Stomach (tissue), 9 donors: ENCODE results near the gene SACS. TPM values are rescaled to one million over a fixed set of nuclear protein-coding genes. Genes with fewer than 3 reads are reported as not detected.

Experiments used
- DNase-seq, 2 donors: peaks; one replicate each; pipeline versions ENCODE4 v3.0.0 to v3.0.0-alpha.2; 2013 to 2019
- H3K27ac ChIP-seq, 5 donors: fragments of 200-600 bp in 4 of 5; sonication (generic) in 4 of 5; one replicate each; pipeline ENCODE4 v1.5.1; 2013 to 2019; ENCODE audit warnings: mild to moderate bottlenecking in 1 of 5, moderate library complexity in 1 of 5
- H3K27me3 ChIP-seq, 3 donors: fragments of 200-600 bp; sonication (generic); one replicate each; pipeline ENCODE4 v1.5.1; 2017 to 2019; ENCODE audit warnings: mixed run types in 1 of 3
- H3K36me3 ChIP-seq, 4 donors: fragments of 200-600 bp; sonication (generic); 1 replicate in 3 of 4; 2 replicates in 1 of 4; pipeline ENCODE4 v1.5.1; 2016 to 2019
- H3K4me1 ChIP-seq, 4 donors: fragments of 200-600 bp; sonication (generic); one replicate each; pipeline ENCODE4 v1.5.1; 2016 to 2019
- H3K4me3 ChIP-seq, 4 donors: fragments of 200-600 bp; sonication (generic) in 3 of 4; one replicate each; pipeline ENCODE4 v1.5.1; 2016 to 2019; ENCODE audit warnings: mild to moderate bottlenecking in 1 of 4
- H3K9me3 ChIP-seq, 4 donors: fragments of 200-600 bp; sonication (generic); one replicate each; pipeline ENCODE4 v1.5.1; 2016 to 2019
- EP300 ChIP-seq: sonication (generic); formaldehyde crosslinking; IDR thresholded peaks from one replicate; pipeline ENCODE4 v1.6.1; 2017; ENCODE audit warnings: antibody characterized with exemption
- POLR2A ChIP-seq, 4 donors: fragments of 450-650 bp; IDR thresholded peaks; one replicate each; pipeline ENCODE4 v1.6.1; 2016; ENCODE audit warnings: antibody characterized with exemption in 4 of 4, control low read depth in 2 of 4, mild to moderate bottlenecking in 1 of 4, moderate library complexity in 1 of 4
- POLR2AphosphoS5 ChIP-seq, 3 donors: sonication (generic); formaldehyde crosslinking; IDR thresholded peaks; one replicate each; pipeline ENCODE4 v1.6.1; 2016; ENCODE audit warnings: antibody characterized with exemption in 3 of 3
- WGBS, 5 donors: extraction: QIAGEN DNeasy Blood & Tissue Kit in 3 of 5; methylation state at CpG; one replicate each; pipeline versions ENCODE4 v1.1.5 to v1.1.7; 2013 to 2018; 5-methylcytosine and 5-hydroxymethylcytosine counted together
- intact Hi-C: fragments of 100-400 bp; cut with DNase I; formaldehyde crosslinking; loops from one replicate; pipeline ENCODE4 v1.15.1; 2023; ENCODE audit warnings: low total_unique reads
- polyA plus RNA-seq, 3 donors: library from polyadenylated mRNA; stranded (reverse); fragments of 200-250 nt; gene quantifications; one replicate each; pipeline ENCODE4 v1.2.3, GENCODE V29; 2013
- total RNA-seq, 5 donors: library from RNA; depleted of rRNA; stranded (reverse); fragments of >200 nt; gene quantifications; one replicate each; pipeline versions ENCODE4 v1.1.0 to v1.2.3, GENCODE V29; 2014 to 2016
- TF ChIP-seq, protein P1 (sequence below), 7 experiments: fragments of 450-650 bp in 4 of 7; fragments of 200-600 bp in 3 of 7; sonication (generic) in 3 of 7; IDR thresholded peaks; one replicate each; pipeline ENCODE4 v1.5.1; 2016 to 2019; ENCODE audit warnings: antibody characterized with exemption in 7 of 7, control low read depth in 2 of 7, mild to moderate bottlenecking in 1 of 7
- donor health status: healthy with polysubstance abuse.
- donor health status: Bipolar disorder and iron deficiency.
- donor health status: healthy.

The SACS gene
- total and polyA plus RNA-seq, 8 donors, result 1.1 to 34.0 (median 4.9) TPM

GRCh38 chr13:23344931-23345595 is 88.4 kb downstream of the SACS start:
- no peaks in the 10 kb centered on the region for H3K9me3 ChIP-seq

DNA sequence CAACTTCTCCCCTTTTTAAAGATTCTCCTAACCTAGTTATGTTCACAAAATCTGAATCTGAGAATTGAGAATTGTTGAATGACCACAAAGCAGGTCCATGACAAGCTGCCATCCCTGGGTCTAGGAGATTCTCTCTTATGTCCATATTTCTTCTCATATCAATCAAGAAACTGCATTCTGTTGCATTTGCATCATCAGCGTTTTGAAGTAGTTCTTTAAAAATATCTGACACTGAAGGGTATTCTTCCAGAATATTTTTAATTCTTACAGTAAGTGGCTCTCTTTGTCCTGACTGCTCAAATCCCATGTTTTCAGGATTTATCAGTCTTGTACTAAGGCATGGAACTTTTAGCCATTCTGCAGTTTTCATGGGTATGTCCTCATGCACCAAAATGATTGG is 94.3 kb downstream of the SACS start:
- Histone ChIP-seq H3K4me3 (no peak overlapping the region), H3K36me3 (peaks cover 0 to 24% (median 19%) of the 10 kb centered on the region in 4 donors), H3K4me1 (no peaks in the 10 kb centered on the region), H3K27me3 (no peaks in the 10 kb centered on the region), H3K9me3 (peaks cover 0 to 26% (median 10%) of the 10 kb centered on the region in 4 donors), H3K27ac (no peak overlapping the region)
- TF ChIP-seq POLR2A (IDR thresholded peaks at IDR 0.05) (no peak), POLR2AphosphoS5 (IDR thresholded peaks at IDR 0.05) (no peak), EP300 (no peak)
- TF ChIP-seq, protein P1, sequence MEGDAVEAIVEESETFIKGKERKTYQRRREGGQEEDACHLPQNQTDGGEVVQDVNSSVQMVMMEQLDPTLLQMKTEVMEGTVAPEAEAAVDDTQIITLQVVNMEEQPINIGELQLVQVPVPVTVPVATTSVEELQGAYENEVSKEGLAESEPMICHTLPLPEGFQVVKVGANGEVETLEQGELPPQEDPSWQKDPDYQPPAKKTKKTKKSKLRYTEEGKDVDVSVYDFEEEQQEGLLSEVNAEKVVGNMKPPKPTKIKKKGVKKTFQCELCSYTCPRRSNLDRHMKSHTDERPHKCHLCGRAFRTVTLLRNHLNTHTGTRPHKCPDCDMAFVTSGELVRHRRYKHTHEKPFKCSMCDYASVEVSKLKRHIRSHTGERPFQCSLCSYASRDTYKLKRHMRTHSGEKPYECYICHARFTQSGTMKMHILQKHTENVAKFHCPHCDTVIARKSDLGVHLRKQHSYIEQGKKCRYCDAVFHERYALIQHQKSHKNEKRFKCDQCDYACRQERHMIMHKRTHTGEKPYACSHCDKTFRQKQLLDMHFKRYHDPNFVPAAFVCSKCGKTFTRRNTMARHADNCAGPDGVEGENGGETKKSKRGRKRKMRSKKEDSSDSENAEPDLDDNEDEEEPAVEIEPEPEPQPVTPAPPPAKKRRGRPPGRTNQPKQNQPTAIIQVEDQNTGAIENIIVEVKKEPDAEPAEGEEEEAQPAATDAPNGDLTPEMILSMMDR (IDR thresholded peaks at IDR 0.05), result no peak
- intact Hi-C loops, result no loop called here
- 86 to 96% (median 94%) methylated on average over 1 of the region's 1 CpG for WGBS, 5 donors
- DNase-seq, result no peak

More at GRCh38 chr13:23344931-23345595, 88.4 kb downstream of the SACS start:
- H3K4me3 ChIP-seq, result no peak overlapping the region
- intact Hi-C loops, result no loop called here
- DNase-seq, result no peak
- 78 to 90% (median 89%) methylated on average over 4 of the region's 4 CpGs for WGBS, 5 donors
- peaks cover 0 to 10% (median 4%) of the 10 kb centered on the region in 4 donors for H3K4me1 ChIP-seq
- peaks cover 0 to 50% (median 28%) of the 10 kb centered on the region in 4 donors for H3K36me3 ChIP-seq
- H3K27me3 ChIP-seq, result no peaks in the 10 kb centered on the region
- TF ChIP-seq POLR2A (IDR thresholded peaks at IDR 0.05) (no peak), POLR2AphosphoS5 (IDR thresholded peaks at IDR 0.05) (no peak)
- TF ChIP-seq, protein P1 (IDR thresholded peaks at IDR 0.05), result no peak
- no peak overlapping the region for H3K27ac ChIP-seq

DNA sequence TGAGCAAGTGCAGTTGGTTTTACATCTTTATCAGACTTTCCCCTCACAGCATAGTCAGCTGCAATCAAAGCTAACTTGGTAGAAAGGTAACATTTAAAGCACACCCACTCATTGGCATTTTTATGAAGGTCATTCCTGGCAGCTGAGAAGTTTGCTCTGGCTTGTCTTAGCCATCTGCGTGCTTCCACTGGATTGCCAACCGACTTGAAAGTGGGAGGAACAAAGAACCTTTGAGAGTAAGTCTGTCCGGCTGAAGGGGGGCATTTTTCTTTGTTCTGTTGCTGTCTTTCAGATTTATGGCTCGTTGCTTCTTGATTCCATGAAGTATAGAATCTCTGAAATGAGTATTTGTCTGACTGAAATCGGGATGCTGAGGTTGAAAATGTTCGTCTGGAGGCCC is 103.1 kb downstream of the SACS start:
- H3K4me3 ChIP-seq, result no peak overlapping the region
- no peak for TF ChIP-seq POLR2AphosphoS5 (IDR thresholded peaks at IDR 0.05)
- no peak for TF ChIP-seq POLR2A (IDR thresholded peaks at IDR 0.05)
- TF ChIP-seq, protein P1 (IDR thresholded peaks at IDR 0.05), result no peak
- no peak for TF ChIP-seq EP300
- H3K36me3 ChIP-seq, result peaks cover 0 to 16% (median 0%) of the 10 kb centered on the region in 4 donors
- 89 to 92% (median 91%) methylated on average over 6 of the region's 6 CpGs for WGBS, 5 donors
- no peaks in the 10 kb centered on the region for H3K27me3 ChIP-seq
- peaks cover 3 to 36% (median 11%) of the 10 kb centered on the region in 4 donors for H3K9me3 ChIP-seq
- H3K4me1 ChIP-seq, result no peaks in the 10 kb centered on the region
- intact Hi-C loops, result no loop called here
- H3K27ac ChIP-seq, result no peak overlapping the region
- DNase-seq, result no peak

GRCh38 chr13:23325191-23325590 is 108.3 kb downstream of the SACS start:
- Histone ChIP-seq H3K36me3 (no peaks in the 10 kb centered on the region), H3K27ac (no peak overlapping the region), H3K4me1 (peaks cover 0 to 8% (median 0%) of the 10 kb centered on the region in 4 donors), H3K4me3 (no peak overlapping the region), H3K27me3 (no peaks in the 10 kb centered on the region), H3K9me3 (no peaks in the 10 kb centered on the region)
- 41 to 57% (median 46%) methylated on average over 2 of the region's 2 CpGs for WGBS, 5 donors
- DNase-seq, result no peak
- TF ChIP-seq POLR2A (IDR thresholded peaks at IDR 0.05) (no peak), EP300 (no peak), POLR2AphosphoS5 (IDR thresholded peaks at IDR 0.05) (no peak)
- TF ChIP-seq, protein P1 (IDR thresholded peaks at IDR 0.05), result no peak
- intact Hi-C loops, result no loop called here
